HEK293 (cell line): Measurements from ENCODE around the gene PEX6.

Experiments
- REST ChIP-seq: fragments of 450-650 bp; formaldehyde crosslinking; IDR thresholded peaks from 2 replicates; pipeline ENCODE4 v1.5.1; 2016; ENCODE audit warnings: missing biosample characterization, missing genetic modification characterization
- SP3 ChIP-seq: fragments of 450-650 bp; formaldehyde crosslinking; IDR thresholded peaks from 2 replicates; pipeline ENCODE4 v1.5.1; 2016; ENCODE audit warnings: missing biosample characterization, missing genetic modification characterization
- SP7 ChIP-seq: fragments of 450-650 bp; formaldehyde crosslinking; IDR thresholded peaks from 2 replicates; pipeline ENCODE4 v1.5.1; 2016; ENCODE audit warnings: missing biosample characterization, missing genetic modification characterization
- ZNF211 ChIP-seq: fragments of 450-650 bp; formaldehyde crosslinking; IDR thresholded peaks from 2 replicates; pipeline ENCODE4 v1.5.1; 2016; ENCODE audit warnings: low read depth, missing biosample characterization, missing genetic modification characterization
- ZNF221 ChIP-seq: fragments of 450-650 bp; formaldehyde crosslinking; IDR thresholded peaks from 2 replicates; pipeline ENCODE4 v1.5.1; 2017; ENCODE audit warnings: missing biosample characterization, missing genetic modification characterization, borderline replicate concordance
- ZNF423 ChIP-seq: fragments of 450-650 bp; formaldehyde crosslinking; IDR thresholded peaks from 2 replicates; pipeline ENCODE4 v1.5.1; 2016; ENCODE audit warnings: missing biosample characterization, missing genetic modification characterization
- ZNF473 ChIP-seq: fragments of 450-650 bp; formaldehyde crosslinking; IDR thresholded peaks from 2 replicates; pipeline ENCODE4 v1.5.1; 2017; ENCODE audit warnings: missing biosample characterization, missing genetic modification characterization
- ZNF501 ChIP-seq: fragments of 450-650 bp; formaldehyde crosslinking; IDR thresholded peaks from 2 replicates; pipeline ENCODE4 v1.5.1; 2016; ENCODE audit warnings: missing biosample characterization, missing genetic modification characterization
- ZNF518A ChIP-seq: fragments of 450-650 bp; formaldehyde crosslinking; conservative IDR thresholded peaks from 2 replicates; pipeline ENCODE4 v1.5.1; 2016; ENCODE audit warnings: low read depth, missing biosample characterization, missing genetic modification characterization
- ZNF544 ChIP-seq: fragments of 450-650 bp; formaldehyde crosslinking; IDR thresholded peaks from 2 replicates; pipeline ENCODE4 v1.5.0; 2017; ENCODE audit warnings: missing biosample characterization, missing genetic modification characterization
- ZNF560 ChIP-seq: fragments of 450-650 bp; formaldehyde crosslinking; IDR thresholded peaks from 2 replicates; pipeline ENCODE4 v1.5.1; 2017; ENCODE audit warnings: missing biosample characterization, missing genetic modification characterization, borderline replicate concordance
- ZNF561 ChIP-seq: fragments of 450-650 bp; IDR thresholded peaks from 2 replicates; pipeline ENCODE4 v1.5.1; 2018; ENCODE audit warnings: missing biosample characterization, missing genetic modification characterization, borderline replicate concordance
- ZNF654 ChIP-seq: fragments of 450-650 bp; formaldehyde crosslinking; IDR thresholded peaks from 2 replicates; pipeline ENCODE4 v1.5.1; 2016; ENCODE audit warnings: low read depth, missing biosample characterization, missing genetic modification characterization
- ZNF768 ChIP-seq: fragments of 450-650 bp; formaldehyde crosslinking; IDR thresholded peaks from 2 replicates; pipeline ENCODE4 v1.5.1; 2018; ENCODE audit warnings: missing biosample characterization, mild to moderate bottlenecking, missing genetic modification characterization
- ZSCAN30 ChIP-seq: fragments of 450-650 bp; IDR thresholded peaks from 2 replicates; pipeline ENCODE4 v1.5.1; 2018; ENCODE audit warnings: missing biosample characterization, mild to moderate bottlenecking, missing genetic modification characterization, moderate library complexity
- ZXDB ChIP-seq: fragments of 450-650 bp; formaldehyde crosslinking; IDR thresholded peaks from 2 replicates; pipeline ENCODE4 v1.5.1; 2016; ENCODE audit warnings: missing biosample characterization, missing genetic modification characterization
- TF ChIP-seq, protein P1 (sequence below): fragments of 450-650 bp; formaldehyde crosslinking; IDR thresholded peaks from 2 replicates; pipeline ENCODE4 v1.5.1; 2016; ENCODE audit warnings: missing biosample characterization, missing genetic modification characterization
- TF ChIP-seq, protein P2 (sequence below): fragments of 450-650 bp; formaldehyde crosslinking; IDR thresholded peaks from 2 replicates; pipeline ENCODE4 v1.5.1; 2017; ENCODE audit warnings: missing biosample characterization, missing genetic modification characterization
- TF ChIP-seq, protein P3 (sequence below): fragments of 450-650 bp; formaldehyde crosslinking; IDR thresholded peaks from 2 replicates; pipeline ENCODE4 v1.5.1; 2016; ENCODE audit warnings: missing biosample characterization, missing genetic modification characterization, low read depth
- TF ChIP-seq, protein P4 (sequence below): fragments of 450-650 bp; formaldehyde crosslinking; IDR thresholded peaks from 2 replicates; pipeline ENCODE4 v1.5.1; 2017; ENCODE audit warnings: missing biosample characterization, missing genetic modification characterization

The PEX6 gene

DNA sequence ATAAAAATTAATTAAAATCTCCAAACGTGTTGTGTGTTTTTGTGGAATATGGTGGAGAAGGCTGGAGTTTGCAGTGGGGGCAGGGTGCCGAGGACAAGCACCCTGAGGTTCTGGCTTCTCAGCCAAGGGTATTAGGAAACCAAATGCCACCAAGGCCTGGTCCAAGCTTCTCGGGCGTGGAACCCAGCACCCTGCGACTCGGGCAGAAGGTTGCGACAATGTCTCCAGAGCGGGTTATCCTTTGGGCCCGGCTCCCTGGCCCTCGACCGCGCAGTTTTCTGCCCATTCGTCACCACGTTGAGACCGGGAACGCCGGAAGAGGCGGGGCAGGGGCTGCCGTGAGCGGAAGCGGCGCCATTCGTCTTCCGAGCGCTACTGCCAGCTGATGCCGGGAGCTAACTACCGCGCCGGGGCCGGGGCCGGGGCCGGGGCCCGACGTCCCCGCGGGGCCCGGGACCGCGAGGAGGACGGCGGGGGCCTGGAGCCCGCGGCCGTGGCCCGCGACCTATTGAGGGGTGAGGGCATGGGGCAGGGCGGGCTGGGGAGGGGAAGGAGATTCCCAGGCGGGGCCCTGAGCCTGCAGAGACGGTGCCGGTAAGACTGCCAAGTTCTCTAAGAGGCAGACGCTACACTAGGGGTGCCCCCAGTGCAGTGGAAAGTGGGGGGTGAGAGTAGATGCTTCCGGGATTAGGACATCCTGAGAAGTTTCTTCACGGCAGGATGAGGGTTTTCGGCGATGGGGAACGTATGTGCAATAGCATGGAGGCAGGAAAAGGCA, 42.5 kb upstream of the PEX6 start, which contains the start of gene RRP36 (continued):
- TF ChIP-seq, protein P1, sequence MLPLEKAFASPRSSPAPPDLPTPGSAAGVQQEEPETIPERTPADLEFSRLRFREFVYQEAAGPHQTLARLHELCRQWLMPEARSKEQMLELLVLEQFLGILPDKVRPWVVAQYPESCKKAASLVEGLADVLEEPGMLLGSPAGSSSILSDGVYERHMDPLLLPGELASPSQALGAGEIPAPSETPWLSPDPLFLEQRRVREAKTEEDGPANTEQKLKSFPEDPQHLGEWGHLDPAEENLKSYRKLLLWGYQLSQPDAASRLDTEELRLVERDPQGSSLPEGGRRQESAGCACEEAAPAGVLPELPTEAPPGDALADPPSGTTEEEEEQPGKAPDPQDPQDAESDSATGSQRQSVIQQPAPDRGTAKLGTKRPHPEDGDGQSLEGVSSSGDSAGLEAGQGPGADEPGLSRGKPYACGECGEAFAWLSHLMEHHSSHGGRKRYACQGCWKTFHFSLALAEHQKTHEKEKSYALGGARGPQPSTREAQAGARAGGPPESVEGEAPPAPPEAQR (tag by site-specific recombination): no peak
- TF ChIP-seq ZNF561 (tag by site-specific recombination): peak; percentile 55; the same call in 1 of the 2 replicates
- peak; percentile 23; the same call in 1 of the 2 replicates for TF ChIP-seq SP3 (tag by site-specific recombination)
- peak; percentile 76 for TF ChIP-seq ZXDB (tag by site-specific recombination)
- peak; percentile 59; the same call in 1 of the 2 replicates for TF ChIP-seq ZNF501
- TF ChIP-seq ZNF211 (tag by site-specific recombination): no peak
- no peak for TF ChIP-seq ZNF654 (tag by site-specific recombination)
- TF ChIP-seq, protein P2, sequence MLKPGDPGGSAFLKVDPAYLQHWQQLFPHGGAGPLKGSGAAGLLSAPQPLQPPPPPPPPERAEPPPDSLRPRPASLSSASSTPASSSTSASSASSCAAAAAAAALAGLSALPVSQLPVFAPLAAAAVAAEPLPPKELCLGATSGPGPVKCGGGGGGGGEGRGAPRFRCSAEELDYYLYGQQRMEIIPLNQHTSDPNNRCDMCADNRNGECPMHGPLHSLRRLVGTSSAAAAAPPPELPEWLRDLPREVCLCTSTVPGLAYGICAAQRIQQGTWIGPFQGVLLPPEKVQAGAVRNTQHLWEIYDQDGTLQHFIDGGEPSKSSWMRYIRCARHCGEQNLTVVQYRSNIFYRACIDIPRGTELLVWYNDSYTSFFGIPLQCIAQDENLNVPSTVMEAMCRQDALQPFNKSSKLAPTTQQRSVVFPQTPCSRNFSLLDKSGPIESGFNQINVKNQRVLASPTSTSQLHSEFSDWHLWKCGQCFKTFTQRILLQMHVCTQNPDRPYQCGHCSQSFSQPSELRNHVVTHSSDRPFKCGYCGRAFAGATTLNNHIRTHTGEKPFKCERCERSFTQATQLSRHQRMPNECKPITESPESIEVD (tag by site-specific recombination): no peak
- no peak for TF ChIP-seq ZNF221 (tag by site-specific recombination)
- peak; percentile 47; the same call in 1 of the 2 replicates for TF ChIP-seq ZNF518A (tag by site-specific recombination)
- TF ChIP-seq, protein P3, sequence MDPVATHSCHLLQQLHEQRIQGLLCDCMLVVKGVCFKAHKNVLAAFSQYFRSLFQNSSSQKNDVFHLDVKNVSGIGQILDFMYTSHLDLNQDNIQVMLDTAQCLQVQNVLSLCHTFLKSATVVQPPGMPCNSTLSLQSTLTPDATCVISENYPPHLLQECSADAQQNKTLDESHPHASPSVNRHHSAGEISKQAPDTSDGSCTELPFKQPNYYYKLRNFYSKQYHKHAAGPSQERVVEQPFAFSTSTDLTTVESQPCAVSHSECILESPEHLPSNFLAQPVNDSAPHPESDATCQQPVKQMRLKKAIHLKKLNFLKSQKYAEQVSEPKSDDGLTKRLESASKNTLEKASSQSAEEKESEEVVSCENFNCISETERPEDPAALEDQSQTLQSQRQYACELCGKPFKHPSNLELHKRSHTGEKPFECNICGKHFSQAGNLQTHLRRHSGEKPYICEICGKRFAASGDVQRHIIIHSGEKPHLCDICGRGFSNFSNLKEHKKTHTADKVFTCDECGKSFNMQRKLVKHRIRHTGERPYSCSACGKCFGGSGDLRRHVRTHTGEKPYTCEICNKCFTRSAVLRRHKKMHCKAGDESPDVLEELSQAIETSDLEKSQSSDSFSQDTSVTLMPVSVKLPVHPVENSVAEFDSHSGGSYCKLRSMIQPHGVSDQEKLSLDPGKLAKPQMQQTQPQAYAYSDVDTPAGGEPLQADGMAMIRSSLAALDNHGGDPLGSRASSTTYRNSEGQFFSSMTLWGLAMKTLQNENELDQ: no peak
- TF ChIP-seq ZNF423 (tag by site-specific recombination): no peak
- TF ChIP-seq SP7 (tag by site-specific recombination): peak; percentile 15; the same call in 1 of the 2 replicates
- 0 out of 2 replicates have a peak, but pooled peaks have one; percentile 3 for TF ChIP-seq ZSCAN30 (tag by site-specific recombination)
- TF ChIP-seq ZNF560 (tag by site-specific recombination): no peak
- no peak for TF ChIP-seq ZNF768
- TF ChIP-seq REST: no peak
- TF ChIP-seq, protein P4, sequence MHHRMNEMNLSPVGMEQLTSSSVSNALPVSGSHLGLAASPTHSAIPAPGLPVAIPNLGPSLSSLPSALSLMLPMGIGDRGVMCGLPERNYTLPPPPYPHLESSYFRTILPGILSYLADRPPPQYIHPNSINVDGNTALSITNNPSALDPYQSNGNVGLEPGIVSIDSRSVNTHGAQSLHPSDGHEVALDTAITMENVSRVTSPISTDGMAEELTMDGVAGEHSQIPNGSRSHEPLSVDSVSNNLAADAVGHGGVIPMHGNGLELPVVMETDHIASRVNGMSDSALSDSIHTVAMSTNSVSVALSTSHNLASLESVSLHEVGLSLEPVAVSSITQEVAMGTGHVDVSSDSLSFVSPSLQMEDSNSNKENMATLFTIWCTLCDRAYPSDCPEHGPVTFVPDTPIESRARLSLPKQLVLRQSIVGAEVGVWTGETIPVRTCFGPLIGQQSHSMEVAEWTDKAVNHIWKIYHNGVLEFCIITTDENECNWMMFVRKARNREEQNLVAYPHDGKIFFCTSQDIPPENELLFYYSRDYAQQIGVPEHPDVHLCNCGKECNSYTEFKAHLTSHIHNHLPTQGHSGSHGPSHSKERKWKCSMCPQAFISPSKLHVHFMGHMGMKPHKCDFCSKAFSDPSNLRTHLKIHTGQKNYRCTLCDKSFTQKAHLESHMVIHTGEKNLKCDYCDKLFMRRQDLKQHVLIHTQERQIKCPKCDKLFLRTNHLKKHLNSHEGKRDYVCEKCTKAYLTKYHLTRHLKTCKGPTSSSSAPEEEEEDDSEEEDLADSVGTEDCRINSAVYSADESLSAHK (tag by site-specific recombination): 0 out of 2 replicates have a peak, but pooled peaks have one; percentile 10
- TF ChIP-seq ZNF544 (tag by site-specific recombination): no peak
- TF ChIP-seq ZNF473 (tag by site-specific recombination): no peak
